Cardiac fibroblast (primary cell): ENCODE results near the gene KCNJ4.

Source experiments
- DNase-seq, 2 donors: peaks; one replicate each; pipeline versions ENCODE4 v3.0.0 to v3.0.0-alpha.2; 2010; ENCODE audit warnings: low read depth in 2 of 2
- H3K4me3 ChIP-seq, 2 donors: replicated peaks in 1 of 2; 1 replicate in 1 of 2; 2 replicates in 1 of 2; pipeline ENCODE4 v1.5.1; 2011; ENCODE audit warnings: low read depth in 2 of 2, low read length in 2 of 2, mild to moderate bottlenecking in 2 of 2, moderate library complexity in 1 of 2
- TF ChIP-seq, protein P1 (sequence below): IDR thresholded peaks from one replicate; pipeline ENCODE4 v1.5.1; 2011; ENCODE audit warnings: low read depth, mild to moderate bottlenecking, low read length, inconsistent platforms

Gene KCNJ4

DNA sequence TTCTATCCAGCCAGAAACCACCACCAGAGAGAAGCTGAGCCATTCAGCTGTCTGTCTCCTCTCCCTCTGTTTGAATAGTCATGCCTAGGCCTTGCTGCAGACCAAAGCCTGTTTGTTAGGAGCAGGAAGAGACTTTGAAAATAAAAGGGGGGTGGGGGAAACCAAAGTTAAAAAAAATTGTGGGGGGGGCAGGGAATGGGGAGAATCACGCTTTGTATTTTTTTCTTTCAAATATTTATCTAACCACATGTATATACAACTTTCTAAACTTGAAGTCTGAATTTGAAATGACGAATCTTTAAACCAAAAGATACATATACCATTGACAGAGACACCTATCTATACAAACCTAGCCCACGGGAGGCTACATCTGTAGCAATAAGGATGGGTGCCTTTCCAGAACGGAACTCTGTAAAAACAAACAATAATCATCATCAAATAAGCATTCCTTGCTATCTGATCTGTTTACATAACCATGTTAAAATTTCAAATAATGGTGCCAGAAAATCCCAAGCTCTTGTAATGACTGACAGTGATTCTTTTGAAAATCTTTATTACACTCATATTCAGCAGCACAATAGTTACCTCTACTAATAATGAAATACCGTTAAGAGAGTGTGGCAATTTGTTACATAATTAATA, 36.8 kb upstream of the KCNJ4 start:
- DNase-seq = no peak
- no peak overlapping the region for H3K4me3 ChIP-seq
- TF ChIP-seq, protein P1, sequence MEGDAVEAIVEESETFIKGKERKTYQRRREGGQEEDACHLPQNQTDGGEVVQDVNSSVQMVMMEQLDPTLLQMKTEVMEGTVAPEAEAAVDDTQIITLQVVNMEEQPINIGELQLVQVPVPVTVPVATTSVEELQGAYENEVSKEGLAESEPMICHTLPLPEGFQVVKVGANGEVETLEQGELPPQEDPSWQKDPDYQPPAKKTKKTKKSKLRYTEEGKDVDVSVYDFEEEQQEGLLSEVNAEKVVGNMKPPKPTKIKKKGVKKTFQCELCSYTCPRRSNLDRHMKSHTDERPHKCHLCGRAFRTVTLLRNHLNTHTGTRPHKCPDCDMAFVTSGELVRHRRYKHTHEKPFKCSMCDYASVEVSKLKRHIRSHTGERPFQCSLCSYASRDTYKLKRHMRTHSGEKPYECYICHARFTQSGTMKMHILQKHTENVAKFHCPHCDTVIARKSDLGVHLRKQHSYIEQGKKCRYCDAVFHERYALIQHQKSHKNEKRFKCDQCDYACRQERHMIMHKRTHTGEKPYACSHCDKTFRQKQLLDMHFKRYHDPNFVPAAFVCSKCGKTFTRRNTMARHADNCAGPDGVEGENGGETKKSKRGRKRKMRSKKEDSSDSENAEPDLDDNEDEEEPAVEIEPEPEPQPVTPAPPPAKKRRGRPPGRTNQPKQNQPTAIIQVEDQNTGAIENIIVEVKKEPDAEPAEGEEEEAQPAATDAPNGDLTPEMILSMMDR = no peak

GRCh38 chr22:38490915-38491314, 35.9 kb upstream of the KCNJ4 start:
- TF ChIP-seq, protein P1 = no peak
- peak; percentile 62 to 70 for DNase-seq
- no peak overlapping the region for H3K4me3 ChIP-seq

DNA sequence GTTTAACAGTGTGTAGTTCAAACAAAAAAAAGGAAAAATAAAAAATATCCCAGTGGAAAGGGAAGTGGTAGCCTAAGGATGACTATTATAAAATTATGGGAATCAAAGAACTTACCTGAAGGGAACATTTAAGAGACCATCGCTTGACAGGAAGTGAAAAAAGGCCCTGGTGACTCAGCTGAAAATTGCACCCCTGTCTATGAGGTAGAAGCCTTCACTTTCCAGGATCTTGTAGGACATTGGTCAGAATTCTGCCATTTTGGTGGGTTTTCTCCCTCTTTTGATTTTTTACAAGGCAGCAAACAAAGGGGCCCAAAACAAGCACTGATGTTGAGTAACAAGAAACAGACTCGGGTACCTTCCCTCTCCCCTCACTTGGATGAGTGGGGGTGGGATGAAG, 35.5 kb upstream of the KCNJ4 start:
- no peak overlapping the region for H3K4me3 ChIP-seq

DNA sequence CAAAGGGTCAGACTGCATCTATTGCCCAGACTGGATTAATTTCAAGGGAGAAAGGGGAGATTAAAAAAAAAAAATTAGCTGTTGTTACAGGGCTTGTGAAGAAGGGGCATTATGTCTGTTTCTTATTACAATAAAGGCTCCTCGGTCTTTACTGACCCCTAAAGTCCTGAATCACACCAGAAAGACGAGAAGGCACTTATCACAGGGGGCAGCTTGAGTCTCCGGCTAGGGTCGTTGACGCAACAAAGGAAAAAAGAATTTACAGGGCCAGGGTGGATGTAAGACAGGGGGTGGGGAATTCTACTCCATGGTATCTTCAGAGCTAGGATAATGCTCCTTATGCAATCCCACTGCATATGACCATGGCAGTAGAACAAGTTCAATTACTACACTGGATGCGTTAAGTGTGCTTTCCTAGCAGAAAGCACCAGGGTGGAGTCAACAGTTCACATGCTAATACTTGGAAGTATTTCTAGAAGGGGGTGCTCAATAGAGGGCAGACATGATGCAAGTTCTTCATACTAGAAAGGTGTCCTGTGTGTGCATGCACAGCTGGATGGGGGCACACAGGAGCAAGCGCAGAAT, 34.7 kb upstream of the KCNJ4 start:
- no peak for DNase-seq
- TF ChIP-seq, protein P1 = no peak
- no peak overlapping the region for H3K4me3 ChIP-seq

More for the DNA sequence above, 35.5 kb upstream of the KCNJ4 start:
- TF ChIP-seq, protein P1 = no peak
- no peak for DNase-seq

- no peak overlapping the region for H3K4me3 ChIP-seq
- TF ChIP-seq, protein P1 = no peak
- no peak for DNase-seq
Measured at GRCh38 chr22:38489142-38489541, 34.1 kb upstream of the KCNJ4 start.

DNA sequence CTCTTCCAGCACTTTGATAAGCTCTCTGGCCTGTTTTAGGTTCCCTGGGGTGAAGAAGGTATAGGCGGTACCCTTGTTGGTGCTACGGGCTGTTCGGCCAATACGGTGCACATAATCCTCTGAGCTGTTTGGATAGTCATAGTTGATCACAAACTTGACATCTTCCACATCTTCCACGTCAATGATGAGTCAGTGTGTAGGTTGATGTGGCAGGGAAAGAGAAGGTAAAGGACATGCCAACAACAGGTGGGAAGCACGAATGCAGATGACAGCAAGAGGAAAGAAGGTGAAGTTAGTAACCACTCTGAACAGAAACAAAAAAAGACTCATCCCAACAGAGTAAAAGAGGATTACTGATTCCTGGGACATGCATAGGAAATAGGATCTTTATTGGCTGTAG, 32.9 kb upstream of the KCNJ4 start:
- TF ChIP-seq, protein P1 = no peak
- DNase-seq = no peak
- no peak overlapping the region for H3K4me3 ChIP-seq
